ENCODE measurements around the gene KRTAP5-3. TPM values are rescaled to one million over a fixed set of nuclear protein-coding genes. Genes with fewer than 3 reads are reported as not detected.

The KRTAP5-3 gene
- total RNA-seq, 1 experiment from 2014 or later = not detected

DNA sequence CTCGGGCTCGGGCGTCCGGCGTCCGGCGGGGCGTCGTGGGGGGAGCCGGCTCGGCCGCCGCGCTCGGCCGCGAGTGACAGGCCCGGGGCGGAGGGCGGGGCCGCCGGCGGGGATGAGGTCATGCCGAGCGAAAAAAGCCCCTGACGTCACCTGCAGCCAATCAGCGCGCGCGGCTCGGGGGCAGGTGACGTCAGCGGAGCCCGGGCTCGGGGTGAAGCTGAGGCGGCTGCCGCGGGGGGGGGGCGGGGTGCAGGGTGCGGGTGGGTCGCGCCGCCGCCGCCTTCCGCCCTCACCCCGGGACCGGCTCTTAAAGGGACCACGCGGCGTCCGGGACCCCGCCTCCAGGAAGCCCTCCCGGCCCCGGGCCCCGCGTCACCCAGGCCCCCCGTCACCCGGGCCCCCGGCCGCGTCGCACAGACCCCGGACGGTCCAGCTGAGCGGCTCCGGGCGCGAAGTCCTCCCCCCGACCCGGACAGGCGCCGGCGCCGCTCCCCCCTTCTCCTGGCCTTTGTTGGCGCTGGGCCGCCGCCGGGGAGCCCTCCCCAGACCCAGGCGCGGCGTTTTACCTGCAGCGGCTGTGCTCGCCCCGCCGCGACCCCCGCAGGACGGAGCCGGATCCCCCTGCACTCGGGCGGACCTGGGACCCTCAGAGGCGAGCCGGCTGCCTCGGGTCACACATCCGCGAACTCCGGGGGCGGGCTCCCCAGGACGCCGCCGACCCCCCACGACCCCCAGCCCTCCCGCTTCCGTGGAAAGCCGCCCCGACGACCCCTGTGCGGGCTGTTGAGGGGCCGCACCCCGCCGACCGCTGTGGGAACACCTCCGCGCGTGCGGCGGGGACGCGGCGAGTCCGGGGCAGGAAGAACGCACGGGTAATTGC is 35.8 kb downstream of the KRTAP5-3 start, which contains the start of gene DUSP8:
DUSP8 (minus strand) TSS at position 75 of the 880 bp plus-strand sequence. CDS start 6,445 bp downstream, outside the sequence.
- H3K27me3 ChIP-seq (ENCODE audit: control insufficient read depth, insufficient read depth, low read length) = peaks cover 43% of the 10 kb centered on the region
- no peaks in the 10 kb centered on the region for H3K36me3 ChIP-seq (replicated peaks; ENCODE audit: control insufficient read depth, insufficient read depth, low read length)
- DNase-seq = peak; percentile 98
- H3K4me3 ChIP-seq (ENCODE audit: insufficient read depth, low read depth, low read length) = peak within 1 kb of the TSS; percentile 46

DNA sequence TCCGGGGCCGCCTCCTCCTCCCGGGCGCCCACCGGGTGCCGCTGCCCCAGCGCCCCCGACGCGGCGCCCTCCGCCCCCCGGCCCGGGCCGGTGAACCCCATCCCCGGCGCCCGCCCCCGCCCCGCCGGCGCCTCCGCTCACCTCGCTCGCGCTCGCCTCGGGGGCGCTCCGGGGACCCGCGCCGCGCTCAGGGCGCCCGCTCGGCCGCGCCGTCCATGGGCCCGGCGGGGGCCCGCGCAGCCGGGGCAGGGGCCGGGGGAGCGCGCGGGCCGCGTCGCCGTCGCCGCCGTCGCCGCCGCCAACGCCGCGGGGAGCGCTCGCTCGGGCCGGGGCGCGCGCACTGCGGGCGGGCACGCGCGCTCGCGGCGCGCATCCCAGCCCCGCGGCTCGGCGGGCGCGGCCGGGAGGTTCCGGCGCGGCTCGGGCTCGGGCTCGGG is 36.5 kb downstream of the KRTAP5-3 start:
- H3K4me3 ChIP-seq (ENCODE audit: insufficient read depth, low read depth, low read length) = peak overlapping the region; percentile 45
- no peaks in the 10 kb centered on the region for H3K36me3 ChIP-seq (replicated peaks; ENCODE audit: control insufficient read depth, insufficient read depth, low read length)
- DNase-seq = no peak
- peaks cover 43% of the 10 kb centered on the region for H3K27me3 ChIP-seq (ENCODE audit: control insufficient read depth, insufficient read depth, low read length)

DNA sequence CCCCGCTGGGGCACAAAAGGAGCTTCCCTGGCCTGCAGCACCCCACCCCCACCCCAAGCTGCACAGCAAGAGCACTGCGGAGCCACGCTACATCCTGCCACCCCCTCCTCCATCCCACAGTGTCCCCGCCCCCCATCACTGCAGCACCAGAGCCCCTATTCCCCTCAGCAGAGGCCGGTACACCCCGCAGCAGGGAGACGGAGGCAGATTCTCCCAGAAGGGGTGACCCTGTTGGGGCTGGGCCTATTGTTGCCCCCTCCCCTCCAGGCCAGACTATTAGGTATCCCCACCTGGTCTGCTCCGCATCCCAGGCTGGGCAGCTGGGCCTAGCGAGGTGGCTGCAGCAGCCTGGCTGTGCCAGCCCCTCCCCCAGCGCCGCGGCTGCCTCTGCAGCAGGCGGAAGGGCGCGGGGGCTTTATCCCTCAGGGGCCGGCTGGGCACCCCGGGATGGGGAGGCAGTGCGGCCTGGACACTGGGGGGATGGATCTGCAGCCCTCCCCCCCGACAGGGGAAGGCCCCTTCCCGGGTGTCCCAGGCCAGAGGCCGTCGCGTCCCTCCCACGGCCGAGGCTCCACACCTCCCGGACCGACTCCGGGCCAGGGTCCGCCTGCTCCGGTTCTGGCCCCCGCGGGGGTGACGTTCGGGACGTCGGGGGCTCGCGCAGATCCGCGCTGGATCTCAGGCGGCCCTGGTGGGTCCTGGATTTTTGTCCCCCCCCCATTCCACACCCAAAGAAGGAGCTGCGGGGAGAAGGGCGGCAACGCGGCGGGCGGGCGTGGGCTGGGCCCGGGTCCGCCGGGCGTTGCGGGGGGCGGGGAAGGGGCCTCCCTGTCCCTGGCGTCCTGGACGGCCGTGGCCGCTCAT is 37.1 kb downstream of the KRTAP5-3 start:
- peaks cover 43% of the 10 kb centered on the region for H3K27me3 ChIP-seq (ENCODE audit: control insufficient read depth, insufficient read depth, low read length)
- DNase-seq = peak; percentile 88
- no peaks in the 10 kb centered on the region for H3K36me3 ChIP-seq (replicated peaks; ENCODE audit: control insufficient read depth, insufficient read depth, low read length)
- peak overlapping the region; percentile 45 for H3K4me3 ChIP-seq (ENCODE audit: insufficient read depth, low read depth, low read length)

DNA sequence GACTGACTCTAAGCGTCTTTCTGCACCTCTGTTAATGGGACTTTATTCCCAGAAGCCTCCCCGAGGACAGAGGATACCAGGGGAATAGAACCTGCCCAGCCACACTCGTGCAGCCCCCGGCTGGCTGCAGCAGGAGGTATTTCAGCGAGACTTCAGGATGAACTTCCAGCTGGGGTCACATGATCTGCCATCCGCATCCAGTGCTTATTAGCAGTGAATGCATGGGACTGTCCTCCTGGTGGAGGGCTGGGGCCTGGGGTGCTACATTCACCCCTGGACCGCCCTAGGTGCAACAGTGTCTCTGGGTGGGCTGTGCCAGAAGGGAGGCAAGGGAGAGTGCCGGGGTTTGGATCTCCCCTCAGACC is 37.8 kb downstream of the KRTAP5-3 start:
- no peak for DNase-seq
- no peak overlapping the region for H3K4me3 ChIP-seq (ENCODE audit: insufficient read depth, low read depth, low read length)
- H3K27me3 ChIP-seq (ENCODE audit: control insufficient read depth, insufficient read depth, low read length) = peaks cover 43% of the 10 kb centered on the region
- no peaks in the 10 kb centered on the region for H3K36me3 ChIP-seq (replicated peaks; ENCODE audit: control insufficient read depth, insufficient read depth, low read length)

DNA sequence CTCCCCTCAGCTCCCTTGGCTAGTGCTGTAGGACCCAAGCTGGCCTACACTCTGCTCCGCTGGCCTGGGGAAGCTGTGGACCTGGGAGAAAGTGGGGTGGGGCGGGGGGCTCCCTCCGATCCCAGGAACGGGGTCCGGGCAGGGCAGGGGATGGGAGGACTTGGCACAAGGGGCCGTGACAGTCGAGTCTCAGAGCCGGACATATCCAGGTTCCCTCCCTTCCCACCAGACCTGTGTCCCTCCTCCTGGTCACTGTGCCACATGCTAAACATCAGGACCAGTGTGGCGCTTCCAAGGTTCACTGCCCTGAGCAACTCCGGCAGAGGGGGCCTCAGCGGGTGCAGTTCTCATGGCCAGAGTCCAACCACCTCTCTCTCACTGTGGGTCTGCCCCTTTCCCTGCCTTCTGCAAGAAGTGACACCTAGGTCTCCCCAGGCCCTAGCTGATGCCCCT is 38.2 kb downstream of the KRTAP5-3 start:
- H3K36me3 ChIP-seq (replicated peaks; ENCODE audit: control insufficient read depth, insufficient read depth, low read length) = no peaks in the 10 kb centered on the region
- peak; percentile 37 for DNase-seq
- no peak overlapping the region for H3K4me3 ChIP-seq (ENCODE audit: insufficient read depth, low read depth, low read length)
- H3K27me3 ChIP-seq (ENCODE audit: control insufficient read depth, insufficient read depth, low read length) = peaks cover 41% of the 10 kb centered on the region

DNA sequence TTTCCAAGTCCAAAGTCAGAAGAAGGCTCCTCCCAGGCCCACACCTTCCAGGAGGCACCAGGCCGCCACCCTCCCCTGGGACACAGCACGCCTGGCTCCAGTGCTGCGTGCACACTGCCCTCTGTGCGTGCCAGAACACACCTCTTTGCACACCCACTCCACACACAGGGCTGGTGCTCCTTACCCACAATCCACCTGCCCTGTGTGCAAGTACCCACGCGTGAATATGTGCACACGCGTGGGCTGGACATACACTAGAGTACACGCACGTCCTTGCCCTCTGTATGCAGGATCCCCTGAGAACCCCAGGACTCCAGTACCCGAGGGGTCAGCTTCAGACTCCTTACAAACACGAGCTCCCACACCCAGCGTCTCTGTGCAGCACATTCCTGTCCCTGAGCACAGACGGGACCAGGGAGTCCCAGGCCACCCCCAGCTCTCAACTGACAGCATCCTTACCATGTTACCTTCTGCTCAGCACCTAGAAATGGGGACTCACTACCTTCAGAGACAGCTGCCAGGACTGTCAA is 38.9 kb downstream of the KRTAP5-3 start:
- Histone ChIP-seq H3K36me3 (replicated peaks; ENCODE audit: control insufficient read depth, insufficient read depth, low read length) (no peaks in the 10 kb centered on the region), H3K4me3 (ENCODE audit: insufficient read depth, low read depth, low read length) (no peak overlapping the region), H3K27me3 (ENCODE audit: control insufficient read depth, insufficient read depth, low read length) (peaks cover 35% of the 10 kb centered on the region)
- peak; percentile 32 for DNase-seq

DNA sequence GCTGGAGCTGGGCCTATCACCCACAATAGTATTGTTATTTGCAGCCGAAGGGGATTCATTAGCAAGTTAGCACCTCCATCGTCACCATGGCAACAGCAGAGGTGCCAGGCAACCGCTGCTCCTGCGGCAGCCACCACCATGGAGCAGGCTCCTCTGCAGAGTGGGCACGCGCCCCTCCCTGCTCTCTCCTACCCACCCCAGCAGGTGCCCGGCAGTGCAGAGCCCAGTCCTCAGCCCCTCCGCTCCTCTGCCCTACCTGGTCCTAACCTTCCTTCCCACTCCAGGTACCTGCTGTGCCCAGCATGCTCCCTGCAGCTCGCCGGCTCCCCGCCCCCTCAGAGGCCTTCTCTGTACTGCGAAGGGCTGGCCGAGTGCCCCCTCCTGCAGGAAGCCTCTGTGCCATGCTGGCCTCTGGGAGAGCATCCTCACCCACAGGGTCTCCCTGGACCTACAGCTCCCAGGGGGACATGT is 39.8 kb downstream of the KRTAP5-3 start:
- H3K36me3 ChIP-seq (replicated peaks; ENCODE audit: control insufficient read depth, insufficient read depth, low read length) = no peaks in the 10 kb centered on the region
- peak; percentile 90 for DNase-seq
- peaks cover 27% of the 10 kb centered on the region for H3K27me3 ChIP-seq (ENCODE audit: control insufficient read depth, insufficient read depth, low read length)
- H3K4me3 ChIP-seq (ENCODE audit: insufficient read depth, low read depth, low read length) = no peak overlapping the region

DNA sequence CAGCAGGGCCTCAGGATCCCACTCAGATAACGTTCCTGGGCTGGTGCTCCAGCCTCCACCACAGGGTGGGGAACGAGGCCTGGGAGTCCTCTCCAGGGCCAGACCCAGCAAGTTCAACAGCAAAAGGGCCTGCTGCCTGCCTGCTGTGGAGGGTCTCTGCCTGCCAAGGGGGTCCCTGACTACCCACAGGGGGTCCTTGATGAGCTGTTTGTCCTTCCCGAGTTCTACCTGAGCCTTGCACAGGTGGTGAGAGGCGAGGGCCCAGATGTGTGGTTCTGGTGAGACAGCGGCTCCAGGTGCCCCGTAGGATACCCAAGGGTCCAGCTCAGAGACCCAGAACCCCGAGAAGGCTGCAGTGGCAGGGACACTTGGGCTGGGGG is 40.6 kb downstream of the KRTAP5-3 start:
- peaks cover 19% of the 10 kb centered on the region for H3K27me3 ChIP-seq (ENCODE audit: control insufficient read depth, insufficient read depth, low read length)
- no peaks in the 10 kb centered on the region for H3K36me3 ChIP-seq (replicated peaks; ENCODE audit: control insufficient read depth, insufficient read depth, low read length)
- no peak overlapping the region for H3K4me3 ChIP-seq (ENCODE audit: insufficient read depth, low read depth, low read length)
- peak; percentile 42 for DNase-seq

DNA sequence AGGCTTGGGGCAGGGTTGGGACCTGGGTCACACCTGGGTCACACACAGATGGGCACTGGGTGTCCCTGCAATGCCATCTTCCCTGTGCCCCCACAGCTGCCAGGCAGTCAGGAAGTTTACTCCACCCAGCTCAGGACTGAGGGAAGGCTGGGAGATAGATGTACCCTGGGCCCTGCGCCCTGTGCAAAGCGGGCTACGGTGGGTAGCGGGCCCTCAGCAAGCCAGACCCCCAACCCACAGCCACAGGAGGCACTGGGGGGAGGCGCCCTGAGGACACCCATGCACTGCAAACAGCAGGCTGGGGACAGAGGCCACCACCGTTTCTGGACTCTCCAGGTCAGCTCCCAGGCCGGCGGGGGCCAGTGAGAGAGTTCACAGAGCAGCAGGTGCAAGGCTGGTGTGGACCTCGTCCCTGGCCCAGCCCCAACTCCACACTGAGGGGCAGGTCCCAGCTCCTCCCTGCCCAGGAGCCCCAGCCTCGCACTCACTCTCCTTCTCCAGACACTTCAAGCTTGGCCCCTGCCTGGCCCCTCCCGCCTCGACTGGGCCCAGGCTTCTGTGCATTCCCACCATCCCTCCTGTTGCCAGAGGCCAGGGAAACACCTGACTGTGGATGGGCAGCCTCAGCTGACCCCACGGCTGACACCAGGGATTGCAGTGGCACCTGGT is 41.1 kb downstream of the KRTAP5-3 start:
- Histone ChIP-seq H3K4me3 (ENCODE audit: insufficient read depth, low read depth, low read length) (no peak overlapping the region), H3K27me3 (ENCODE audit: control insufficient read depth, insufficient read depth, low read length) (peaks cover 15% of the 10 kb centered on the region), H3K36me3 (replicated peaks; ENCODE audit: control insufficient read depth, insufficient read depth, low read length) (no peaks in the 10 kb centered on the region)
- DNase-seq = peak; percentile 44

DNA sequence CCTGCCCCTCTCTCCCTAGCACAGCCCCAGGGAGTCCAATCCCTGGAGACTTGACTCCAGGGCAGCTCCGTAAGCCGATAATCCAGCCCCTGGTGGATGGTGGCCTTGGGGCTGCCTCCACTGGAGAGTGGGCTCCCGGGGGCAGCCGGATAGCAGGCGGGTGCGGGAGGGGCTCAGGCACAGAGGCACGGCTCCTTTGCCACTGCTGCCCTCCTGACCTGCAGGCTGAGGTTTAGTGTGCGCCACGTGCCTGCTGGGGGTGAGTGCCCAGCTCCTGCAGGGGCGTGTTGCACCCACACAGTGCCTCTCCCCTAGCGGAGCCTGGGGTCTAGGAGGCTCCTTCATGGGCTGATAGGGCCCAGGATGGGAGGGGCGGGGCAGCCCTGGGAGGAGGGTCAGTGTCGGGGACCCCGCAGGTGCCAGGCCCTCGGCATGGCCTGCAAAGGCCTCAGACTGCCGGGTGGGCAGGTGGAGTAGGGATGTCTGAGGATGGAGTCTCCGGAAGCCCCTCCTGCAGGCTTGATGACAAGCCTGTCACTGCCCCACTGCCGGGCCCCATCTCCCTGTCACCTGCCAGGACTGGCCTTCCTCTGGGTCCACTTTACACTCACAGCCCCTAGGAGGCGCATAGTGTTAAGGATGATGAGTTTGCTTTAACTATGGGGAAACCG is 41.7 kb downstream of the KRTAP5-3 start:
- Histone ChIP-seq H3K4me3 (ENCODE audit: insufficient read depth, low read depth, low read length) (no peak overlapping the region), H3K27me3 (ENCODE audit: control insufficient read depth, insufficient read depth, low read length) (peaks cover 15% of the 10 kb centered on the region), H3K36me3 (replicated peaks; ENCODE audit: control insufficient read depth, insufficient read depth, low read length) (no peaks in the 10 kb centered on the region)
- DNase-seq = peak; percentile 61

DNA sequence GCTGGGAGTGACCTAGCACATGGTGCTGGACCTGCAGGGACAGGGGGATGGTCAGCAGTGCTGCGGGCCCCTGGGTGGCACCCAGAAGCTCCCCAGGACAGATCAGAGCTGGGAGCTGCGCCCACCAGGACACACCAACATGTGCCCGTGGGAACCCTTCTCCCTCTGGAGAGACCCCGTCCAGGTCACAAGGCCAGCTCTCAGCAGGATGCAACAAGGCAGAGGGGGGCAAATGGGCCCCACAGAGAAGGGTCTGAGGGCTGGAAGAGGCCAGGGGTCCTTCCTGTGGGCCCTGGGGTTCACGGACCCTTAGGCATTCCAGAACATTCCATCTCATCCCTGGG is 42.4 kb downstream of the KRTAP5-3 start:
- Histone ChIP-seq H3K4me3 (ENCODE audit: insufficient read depth, low read depth, low read length) (no peak overlapping the region), H3K36me3 (replicated peaks; ENCODE audit: control insufficient read depth, insufficient read depth, low read length) (no peaks in the 10 kb centered on the region), H3K27me3 (ENCODE audit: control insufficient read depth, insufficient read depth, low read length) (peaks cover 9% of the 10 kb centered on the region)
- DNase-seq = peak; percentile 40

DNA sequence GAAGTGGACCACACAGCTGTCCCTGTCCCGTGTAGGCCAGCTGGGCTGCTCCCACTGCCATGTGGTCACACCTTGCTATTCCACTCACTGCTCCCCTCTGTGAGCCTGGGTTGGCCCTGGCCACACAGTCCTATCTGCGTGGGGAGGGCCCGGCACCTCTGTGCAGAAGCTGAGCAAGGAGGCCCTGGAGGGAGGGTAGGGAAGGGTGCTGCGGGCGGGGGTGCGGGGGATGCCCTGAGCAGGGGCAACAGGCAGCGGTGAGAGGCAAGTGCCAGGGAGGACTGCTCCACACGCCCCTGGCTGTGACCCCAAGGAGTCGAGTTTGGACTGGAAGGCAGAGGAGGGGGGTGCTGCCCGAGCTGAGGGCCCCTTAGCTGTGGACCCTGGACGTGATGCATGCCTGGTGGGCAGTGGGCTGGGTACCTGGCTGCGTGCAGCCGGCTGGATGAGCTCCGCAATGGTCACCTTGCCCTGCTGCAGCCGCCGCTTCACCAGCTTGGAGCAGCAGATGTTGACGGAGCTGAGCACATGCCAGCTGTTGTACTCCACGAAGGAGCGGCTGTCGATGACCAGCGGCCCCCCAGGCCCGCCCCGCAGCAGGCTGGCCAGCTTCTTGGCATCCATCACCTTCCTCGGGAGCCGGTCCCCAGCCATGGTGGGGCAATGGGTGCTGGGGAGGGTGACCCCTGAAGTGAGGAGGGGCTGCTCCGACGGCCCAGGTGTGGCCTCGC is 42.9 kb downstream of the KRTAP5-3 start:
- H3K4me3 ChIP-seq (ENCODE audit: insufficient read depth, low read depth, low read length) = no peak overlapping the region
- H3K27me3 ChIP-seq (ENCODE audit: control insufficient read depth, insufficient read depth, low read length) = peaks cover 5% of the 10 kb centered on the region; the same call in 1 of the 2 replicates
- H3K36me3 ChIP-seq (replicated peaks; ENCODE audit: control insufficient read depth, insufficient read depth, low read length) = no peaks in the 10 kb centered on the region
- DNase-seq = peak; percentile 63

DNA sequence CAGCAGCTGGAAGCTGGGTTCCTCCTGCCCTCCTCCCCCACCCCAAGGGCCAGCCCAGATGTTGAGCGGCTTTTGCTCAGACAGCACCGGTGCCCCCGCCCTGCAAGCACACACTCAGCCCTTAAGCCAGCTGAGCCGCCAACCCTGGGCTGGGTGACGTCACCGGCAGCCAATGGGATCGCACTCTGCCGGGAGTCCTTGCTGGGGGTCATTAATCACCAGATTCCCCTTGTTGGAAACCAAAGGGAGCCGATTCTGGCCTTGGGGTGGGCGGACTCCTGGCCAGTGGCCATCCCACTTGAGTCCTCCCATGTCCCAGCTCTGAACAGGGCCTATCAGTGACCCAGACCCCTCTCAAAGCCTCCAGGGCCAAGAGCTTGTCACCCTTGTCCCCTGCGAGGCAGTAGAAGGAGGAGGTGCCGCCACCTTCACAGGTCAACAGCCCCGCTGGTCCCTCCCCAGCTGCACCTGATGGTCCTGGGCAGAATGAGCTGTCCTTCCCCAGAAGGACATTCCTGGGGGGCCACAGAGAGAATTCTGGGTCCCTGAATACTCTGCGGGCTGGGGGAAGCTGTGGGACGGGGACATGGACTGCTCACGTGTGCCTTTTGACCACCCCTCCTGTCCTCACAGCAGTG is 43.6 kb downstream of the KRTAP5-3 start:
- Histone ChIP-seq H3K36me3 (replicated peaks; ENCODE audit: control insufficient read depth, insufficient read depth, low read length) (no peaks in the 10 kb centered on the region), H3K4me3 (ENCODE audit: insufficient read depth, low read depth, low read length) (no peak overlapping the region), H3K27me3 (ENCODE audit: control insufficient read depth, insufficient read depth, low read length) (peaks cover 1% of the 10 kb centered on the region; the same call in 1 of the 2 replicates)
- DNase-seq = peak; percentile 98

All from H7 (cell line).